HL-60 (cell line): ENCODE results near the gene C11orf16.
A peak's percentile ranks its signal among the peaks of the same experiment; 100 is the strongest.

Experiments used
- DNase-seq, 2 experiments: peaks; one replicate each; pipeline ENCODE4 v3.0.0-alpha.2; 2010 to 2020; ENCODE audit warnings: low read depth in 1 of 2, low spot score in 1 of 2
- H3K27ac ChIP-seq: fragments of 250-450 bp; sonication (Bioruptor Pico); replicated peaks from 2 replicates; pipeline ENCODE4 v1.5.1; 2020; ENCODE audit warnings: mild to moderate bottlenecking, moderate library complexity
- H3K27me3 ChIP-seq: fragments of 250-450 bp; sonication (Bioruptor Pico); 2 replicates; pipeline ENCODE4 v1.5.1; 2021; ENCODE audit warnings: mild to moderate bottlenecking, moderate library complexity; ENCODE audit not compliant: insufficient read depth, poor library complexity, severe bottlenecking
- H3K4me3 ChIP-seq: replicated peaks from 2 replicates; pipeline ENCODE4 v1.5.1; 2011; ENCODE audit warnings: mild to moderate bottlenecking, control low read depth, low read length; ENCODE audit not compliant: insufficient read depth
- CTCF ChIP-seq: IDR thresholded peaks from one replicate; pipeline ENCODE4 v1.5.1; 2011; ENCODE audit warnings: low read length, control low read depth, inconsistent platforms; ENCODE audit not compliant: insufficient read depth
- GABPA ChIP-seq: IDR thresholded peaks from 2 replicates; pipeline ENCODE4 v1.6.1; 2012; ENCODE audit warnings: low read depth
- POLR2AphosphoS5 ChIP-seq: IDR thresholded peaks from 2 replicates; pipeline ENCODE4 v1.6.1; 2012; ENCODE audit warnings: low read depth
- REST ChIP-seq: IDR thresholded peaks from 2 replicates; pipeline ENCODE4 v1.6.1; 2012; ENCODE audit warnings: low read depth; ENCODE audit not compliant: insufficient replicate concordance
- SPI1 ChIP-seq: IDR thresholded peaks from 2 replicates; pipeline ENCODE4 v1.6.1; 2012; ENCODE audit warnings: low read depth, mild to moderate bottlenecking, borderline replicate concordance

Gene C11orf16

GRCh38 chr11:8930456-8931175, 2.1 kb downstream of the C11orf16 start:
- H3K4me3 ChIP-seq, result no peak overlapping the region
- TF ChIP-seq REST (no peak), CTCF (no peak), GABPA (no peak), POLR2AphosphoS5 (no peak), SPI1 (no peak)
- peak in 1 of 2 experiments; percentile 2 for DNase-seq
- no peaks in the 10 kb centered on the region for H3K27me3 ChIP-seq
- H3K27ac ChIP-seq, result no peak overlapping the region

GRCh38 chr11:8928981-8929615, 3.6 kb downstream of the C11orf16 start:
- no peak overlapping the region for H3K4me3 ChIP-seq
- H3K27ac ChIP-seq, result no peak overlapping the region
- TF ChIP-seq SPI1 (no peak), POLR2AphosphoS5 (no peak), CTCF (no peak), REST (no peak), GABPA (no peak)
- no peaks in the 10 kb centered on the region for H3K27me3 ChIP-seq
- no peak for DNase-seq

GRCh38 chr11:8928205-8928604, 4.5 kb downstream of the C11orf16 start:
- Histone ChIP-seq H3K27ac (no peak overlapping the region), H3K27me3 (no peaks in the 10 kb centered on the region), H3K4me3 (no peak overlapping the region)
- DNase-seq, result no peak
- TF ChIP-seq REST, result no peak
- TF ChIP-seq POLR2AphosphoS5, result no peak
- TF ChIP-seq CTCF, result no peak
- no peak for TF ChIP-seq GABPA
- TF ChIP-seq SPI1, result no peak
